NCI-H1417 treated with DMSO at 0.1 percent for 48 hours (cell line): ENCODE measurements around the gene VLDLR.
"Not testable (repeated sequence)": the region's sequence is repeated elsewhere in the genome, so short reads cannot be mapped to it uniquely, and the experiment has no call there.

ENCODE experiments used
- DNase-seq: peaks from one replicate; lab custom pipeline; 2025; lab: John Stamatoyannopoulos, UW

VLDLR gene

DNA sequence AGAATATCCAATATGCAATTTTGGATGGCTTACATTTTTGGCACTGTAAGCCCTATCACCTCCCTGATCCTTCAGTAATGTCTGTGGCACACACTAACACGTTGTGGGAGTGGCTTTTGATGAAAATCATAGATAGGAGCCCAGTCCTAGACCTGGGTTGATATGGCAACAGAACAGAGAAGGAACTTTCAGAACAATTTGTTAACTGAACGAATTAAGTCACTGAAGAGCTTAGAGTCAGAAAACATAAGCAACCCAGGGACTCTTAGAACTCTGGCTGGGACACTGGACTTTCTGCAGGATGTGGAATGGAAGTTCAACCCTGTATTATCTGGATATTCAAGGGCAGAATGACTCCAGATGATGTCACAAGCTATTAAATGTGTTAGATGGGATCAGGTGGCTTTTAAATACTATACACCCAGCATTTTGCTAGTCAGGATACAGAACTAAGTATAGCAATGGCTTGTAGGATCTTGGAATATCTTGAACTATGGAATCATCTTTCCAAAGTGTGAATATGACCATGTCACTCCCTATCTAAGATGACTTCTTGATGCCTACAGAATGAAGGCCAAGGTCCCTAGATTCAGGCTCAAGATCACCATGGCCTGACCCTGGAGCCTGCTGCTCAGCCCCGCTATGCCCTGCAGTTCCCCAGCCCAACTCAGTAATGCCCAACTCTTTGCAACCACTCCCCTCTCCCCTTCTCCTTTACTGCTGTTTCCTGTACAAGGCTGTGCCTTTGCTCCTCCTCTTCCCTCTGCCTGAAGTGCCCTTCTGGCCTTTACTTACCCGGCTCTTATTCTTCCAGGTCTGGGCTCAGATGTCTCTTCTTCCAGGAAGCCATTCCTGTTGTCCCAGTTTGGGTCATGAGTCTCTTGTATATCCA is 42.8 kb downstream of the VLDLR start:
- no peak for DNase-seq

DNA sequence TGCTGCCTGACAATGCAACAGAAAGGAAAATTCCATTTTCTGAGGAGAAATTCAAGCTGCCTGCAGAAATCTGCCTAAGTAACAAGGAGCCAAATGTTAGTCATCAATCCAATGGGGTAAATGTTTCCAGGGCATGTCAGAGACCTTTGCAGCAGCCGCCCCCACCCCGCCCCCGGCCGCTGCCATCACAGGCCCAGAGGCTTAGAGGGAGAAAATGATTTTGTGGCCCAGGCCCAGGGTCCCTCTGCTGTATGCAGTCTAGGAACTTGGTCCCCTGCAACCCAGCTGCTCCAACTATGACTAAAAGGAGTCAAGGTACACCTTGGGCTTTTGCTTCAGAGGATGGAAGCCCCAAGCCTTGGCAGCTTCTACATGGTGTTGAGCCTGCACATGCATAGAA is 45.0 kb downstream of the VLDLR start:
- no peak for DNase-seq

DNA sequence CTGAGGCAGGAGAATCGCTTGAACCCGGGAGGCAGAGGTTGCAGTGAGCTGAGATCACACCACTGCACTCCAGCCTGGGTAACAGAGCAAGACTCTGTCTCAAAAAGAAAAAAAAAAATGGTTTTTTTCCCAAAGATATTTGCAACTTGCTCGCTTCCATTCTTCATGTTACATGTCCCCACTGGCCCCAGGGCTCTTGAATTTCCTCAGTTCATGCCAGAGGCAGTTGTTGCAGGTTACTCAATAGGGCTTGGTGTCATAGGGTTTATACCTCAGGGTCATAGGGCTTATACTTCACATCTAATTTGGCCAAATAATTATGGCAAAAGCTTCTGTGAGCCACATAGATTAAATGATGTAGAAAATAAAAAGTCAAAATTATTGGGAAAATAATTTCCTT is 51.6 kb downstream of the VLDLR start:
- DNase-seq, result no peak

DNA sequence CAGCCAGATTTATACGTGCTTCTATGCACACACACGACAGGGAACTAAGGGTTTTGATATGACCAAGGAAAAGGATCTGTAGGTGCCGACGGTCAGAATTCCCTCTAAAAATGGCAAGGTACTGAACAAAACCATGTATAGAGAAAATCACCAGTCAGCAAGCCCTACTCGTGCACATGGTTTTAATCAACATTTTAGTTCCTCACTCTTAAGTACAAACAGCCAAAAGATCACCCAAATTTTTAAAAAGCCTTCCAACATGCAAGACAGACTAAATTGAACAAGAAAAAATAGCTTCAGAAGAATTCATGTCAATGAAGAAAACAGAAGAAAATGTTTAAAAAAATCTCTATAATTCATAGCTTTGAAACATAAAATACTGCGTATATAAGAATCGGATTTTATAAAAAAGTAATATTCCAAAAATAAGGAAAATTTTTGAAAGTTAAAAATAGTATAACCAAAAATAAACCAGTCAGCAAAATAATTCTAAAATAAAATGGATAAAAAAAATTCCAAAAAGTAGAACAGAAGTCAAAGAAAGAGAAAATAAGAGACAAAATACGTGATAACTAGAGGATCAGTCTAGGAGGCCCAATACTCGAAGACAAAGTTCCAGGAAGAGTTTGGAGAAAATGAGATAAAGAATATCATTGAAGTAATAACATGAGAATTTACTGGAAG is 52.7 kb downstream of the VLDLR start:
- no peak for DNase-seq

DNA sequence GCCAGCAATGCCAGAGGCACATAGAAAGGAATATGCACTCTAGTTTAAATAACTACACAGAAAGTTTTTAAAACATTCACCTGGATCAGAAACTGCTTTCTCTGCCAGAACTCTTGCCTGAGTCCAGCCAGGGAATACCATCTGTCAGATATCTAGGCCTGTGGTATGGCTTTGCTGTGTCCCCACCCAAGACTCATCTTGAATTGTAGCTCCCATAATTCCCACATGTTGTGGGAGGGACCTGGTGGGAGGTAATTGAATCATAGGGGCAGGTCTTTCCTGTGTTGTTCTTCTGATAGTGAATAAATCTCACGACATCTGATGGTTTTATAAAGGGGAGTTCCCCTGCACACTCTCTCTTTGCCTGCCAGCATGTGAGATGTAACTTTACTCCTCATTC is 54.2 kb downstream of the VLDLR start:
- DNase-seq, result no peak

DNA sequence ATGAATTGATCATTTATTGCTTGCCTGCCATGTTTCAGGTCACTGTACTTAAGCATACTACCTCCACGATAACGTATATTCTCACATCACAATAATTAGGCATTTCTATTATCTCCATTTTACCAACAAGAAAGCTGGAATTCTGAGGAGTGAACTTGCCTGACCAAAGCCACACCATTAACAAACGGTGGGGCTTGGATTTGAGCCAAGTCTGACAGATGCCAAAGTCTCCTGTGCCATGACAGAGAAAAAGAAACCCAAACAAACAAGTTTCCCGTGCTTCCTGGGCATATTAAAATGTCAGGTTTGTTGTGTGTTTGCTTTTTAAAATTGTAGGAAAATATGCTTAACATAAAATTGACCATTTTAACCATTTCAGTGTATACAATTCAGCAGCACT is 54.9 kb downstream of the VLDLR start:
- no peak for DNase-seq

DNA sequence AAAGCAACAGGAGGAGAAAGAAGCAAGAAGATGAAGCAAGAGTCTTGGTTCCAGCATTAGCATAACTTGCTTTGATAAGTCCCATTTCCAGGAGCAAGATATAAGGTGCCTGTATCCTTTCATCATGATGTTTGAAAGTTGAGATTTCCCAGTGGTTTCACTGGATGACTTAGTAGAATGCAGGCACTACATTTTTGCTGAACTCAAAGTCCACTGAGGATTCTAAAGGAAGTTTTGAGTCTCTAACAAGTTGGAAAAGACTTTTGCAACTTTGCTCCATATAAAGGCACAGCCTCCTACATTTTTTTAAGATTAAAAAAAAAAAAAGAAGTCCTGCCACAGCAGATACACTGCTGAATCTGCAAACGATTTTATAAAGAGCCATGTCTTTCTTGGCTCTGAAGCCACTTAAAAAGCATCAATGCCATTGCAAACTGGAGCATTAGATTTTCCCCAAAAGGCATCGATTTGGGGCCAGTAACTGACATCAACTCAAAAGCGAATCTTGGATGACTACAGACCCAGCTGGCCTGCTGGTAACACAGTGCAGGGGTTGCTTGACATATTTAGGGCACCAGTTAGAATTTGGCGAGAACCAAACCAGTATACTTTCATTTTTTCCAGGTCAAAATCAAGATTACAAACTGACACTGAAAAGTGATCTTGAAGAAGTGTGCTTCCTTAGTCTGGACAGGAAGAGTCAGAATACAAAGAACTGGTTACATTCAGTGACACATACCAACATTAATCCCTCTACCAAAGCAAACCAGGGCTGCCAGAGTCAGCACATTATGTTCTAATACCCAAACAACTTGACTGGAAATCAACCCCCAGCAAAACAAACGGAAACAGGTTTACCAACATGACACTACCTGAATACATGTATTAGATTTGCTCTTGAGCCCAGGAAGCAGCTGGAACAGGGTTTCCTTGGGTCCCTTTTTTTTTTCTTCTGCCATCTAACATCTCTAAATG is 56.6 kb downstream of the VLDLR start:
- DNase-seq, result no peak

DNA sequence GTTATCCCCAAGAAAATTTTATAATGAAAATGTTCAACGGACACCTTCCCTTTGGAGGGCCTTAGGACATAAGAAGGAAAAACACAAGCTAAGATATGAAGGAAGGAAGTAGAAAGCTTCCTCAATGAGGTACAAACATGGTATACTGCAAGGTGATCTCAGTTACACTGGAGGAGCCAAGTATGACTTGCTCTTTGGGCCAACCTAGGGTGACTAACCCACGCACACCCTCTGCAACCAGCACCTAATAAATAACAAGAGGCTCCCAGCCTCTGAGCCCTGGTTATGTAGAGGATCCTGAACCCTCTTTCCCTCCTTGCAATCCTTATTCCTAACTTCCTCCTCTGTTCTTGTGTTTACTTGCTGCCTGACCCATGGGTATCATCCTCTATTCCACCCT is 57.4 kb downstream of the VLDLR start:
- no peak for DNase-seq

DNA sequence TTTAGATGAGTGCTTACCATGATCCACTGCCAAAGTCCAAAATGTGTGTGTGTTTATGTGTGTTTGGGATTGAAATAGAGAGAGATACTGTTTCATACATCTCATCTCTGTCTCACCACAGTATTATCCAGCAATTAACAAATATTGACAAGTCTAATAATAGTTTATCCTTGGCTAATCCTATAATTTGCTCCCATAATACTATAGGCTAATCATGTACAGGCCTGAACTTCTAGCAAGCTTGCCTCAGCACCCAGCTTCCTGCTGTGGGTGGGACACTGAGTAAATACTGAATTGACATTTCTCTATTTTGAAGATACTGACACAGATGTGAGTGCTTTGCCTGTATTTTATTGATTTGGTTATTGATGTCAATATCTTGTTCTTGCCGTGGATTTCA is 60.4 kb downstream of the VLDLR start:
- DNase-seq, result peak; percentile 22

DNA sequence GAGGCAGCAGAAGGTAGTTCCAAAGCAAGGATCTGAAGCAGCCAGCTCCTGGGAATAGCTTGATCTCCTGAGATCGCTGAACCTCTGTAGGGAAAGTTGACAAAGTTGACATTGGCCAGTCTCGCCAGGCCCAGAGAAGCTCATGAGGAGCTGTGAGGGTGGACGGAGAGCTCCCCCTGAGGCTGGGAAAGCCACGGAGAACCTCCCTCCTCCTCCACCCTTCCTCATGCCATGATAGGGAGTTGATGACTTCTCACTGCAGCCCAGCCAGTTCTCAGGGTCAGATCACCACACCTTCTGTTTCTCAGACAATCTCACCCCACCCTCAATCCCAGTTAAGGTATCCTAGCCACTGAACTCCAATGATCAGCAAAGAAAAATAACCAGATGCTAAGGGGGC is 65.3 kb downstream of the VLDLR start:
- no peak for DNase-seq

DNA sequence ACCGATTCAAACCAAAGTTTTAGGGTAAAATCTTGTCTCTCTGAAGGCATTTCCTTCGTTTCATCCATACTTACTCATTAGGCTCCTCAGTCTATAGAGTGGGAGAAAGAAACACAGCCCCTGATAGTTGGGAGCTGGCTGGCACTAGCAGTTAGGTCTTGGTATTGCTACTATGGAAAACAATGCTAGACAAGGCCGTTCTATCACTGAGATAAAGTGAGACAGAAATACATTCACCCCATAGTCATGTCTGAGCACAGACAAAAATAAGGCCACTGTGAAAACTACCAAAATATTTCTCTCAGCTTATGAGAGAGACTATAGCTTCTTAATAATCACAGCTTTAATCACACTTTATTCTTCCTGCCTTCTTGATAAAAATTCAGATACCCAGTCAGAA is 67.0 kb downstream of the VLDLR start:
- DNase-seq, result no peak

DNA sequence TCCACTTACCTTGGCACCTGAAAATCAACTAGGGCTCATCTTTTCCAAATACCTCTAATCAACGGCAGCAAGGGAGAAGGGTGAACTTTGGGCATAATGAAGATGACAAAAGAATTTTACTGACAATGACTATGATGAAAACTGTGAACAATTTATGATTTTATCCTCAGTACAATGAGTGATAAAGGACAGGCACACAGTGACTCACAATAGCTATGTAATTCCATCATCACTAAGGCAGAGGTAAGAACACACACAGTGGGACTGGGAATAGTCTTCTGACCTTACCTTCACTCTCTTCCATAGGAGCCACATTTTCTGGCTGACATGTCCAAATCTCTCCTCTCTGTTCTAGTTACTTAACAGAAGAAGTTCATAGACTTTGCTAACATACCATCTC is 69.6 kb downstream of the VLDLR start:
- DNase-seq, result no peak

DNA sequence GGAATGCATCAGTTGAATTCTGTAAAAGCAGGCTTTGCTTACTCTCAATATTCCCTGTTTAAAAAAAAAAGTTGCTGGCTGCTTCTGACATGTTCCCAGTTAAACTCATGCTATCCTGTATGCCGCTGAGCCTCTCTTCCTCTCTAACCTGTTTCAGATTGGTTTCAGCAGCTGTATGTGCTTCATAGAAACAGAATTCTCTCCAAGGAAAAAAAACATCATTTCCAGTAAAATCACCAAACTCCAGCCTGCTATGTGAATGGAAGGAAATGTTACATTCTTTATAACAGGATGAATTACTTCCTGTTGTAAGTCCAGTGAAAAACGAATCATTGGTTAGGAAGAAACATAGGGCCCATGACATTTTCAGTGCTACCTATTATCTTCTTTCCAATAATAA is 70.0 kb downstream of the VLDLR start:
- no peak for DNase-seq

DNA sequence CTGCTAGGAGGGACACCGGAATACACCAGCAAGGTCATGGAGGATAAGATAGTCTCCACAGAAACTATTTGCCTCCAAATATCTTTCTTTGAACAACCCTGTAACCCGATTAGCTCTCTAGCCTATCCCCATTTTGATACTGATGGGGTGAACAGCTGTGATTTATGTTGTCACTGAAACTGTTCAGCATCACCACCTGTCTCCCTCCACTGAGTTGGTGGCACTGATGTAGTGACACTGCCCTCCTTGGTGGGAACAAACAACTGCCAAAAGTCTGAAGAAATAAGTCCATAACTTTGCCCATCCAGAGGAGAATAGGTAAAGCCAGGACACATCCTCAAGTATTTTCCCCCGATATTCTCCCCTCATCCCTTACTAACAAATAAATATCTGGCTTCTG is 71.5 kb downstream of the VLDLR start:
- DNase-seq, result no peak

DNA sequence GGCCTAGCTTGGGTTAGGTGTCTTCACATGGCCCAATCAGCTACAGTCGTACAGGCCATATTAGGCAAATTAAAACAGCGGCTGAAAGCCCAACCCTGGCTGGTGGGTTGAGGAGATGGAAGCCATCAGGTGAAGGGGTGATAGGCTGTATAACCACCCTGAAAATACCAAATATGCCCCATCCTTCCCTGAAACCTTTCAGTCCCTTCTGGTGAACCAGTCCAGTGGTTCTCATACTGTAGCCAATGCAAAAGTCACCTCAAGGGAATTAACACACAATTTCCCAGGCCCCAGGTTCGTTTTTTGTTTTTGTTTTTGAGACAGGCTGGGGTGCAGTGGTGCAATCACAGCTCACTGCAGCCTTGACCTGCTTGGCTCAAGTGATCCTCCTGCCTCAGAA is 75.9 kb downstream of the VLDLR start:
- DNase-seq, result no peak

DNA sequence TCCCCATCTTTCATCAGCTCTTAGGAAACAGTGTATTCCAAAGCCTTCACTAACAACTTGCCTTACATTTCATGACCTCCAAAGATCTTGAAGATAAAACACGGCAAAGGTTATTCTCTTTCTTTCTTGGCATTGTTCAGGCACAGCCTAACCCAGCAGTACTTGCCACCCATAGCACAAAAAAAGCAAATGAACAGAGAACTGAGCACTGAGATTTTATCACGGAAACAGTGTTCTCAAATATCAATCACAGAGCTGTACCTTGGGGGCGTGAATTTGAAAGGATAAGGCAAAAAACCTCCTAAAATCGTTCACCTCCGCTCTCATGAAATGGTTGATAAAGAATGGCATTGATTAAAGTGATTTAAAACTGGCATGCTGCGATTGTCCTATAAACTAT is 78.8 kb downstream of the VLDLR start:
- DNase-seq, result no peak

DNA sequence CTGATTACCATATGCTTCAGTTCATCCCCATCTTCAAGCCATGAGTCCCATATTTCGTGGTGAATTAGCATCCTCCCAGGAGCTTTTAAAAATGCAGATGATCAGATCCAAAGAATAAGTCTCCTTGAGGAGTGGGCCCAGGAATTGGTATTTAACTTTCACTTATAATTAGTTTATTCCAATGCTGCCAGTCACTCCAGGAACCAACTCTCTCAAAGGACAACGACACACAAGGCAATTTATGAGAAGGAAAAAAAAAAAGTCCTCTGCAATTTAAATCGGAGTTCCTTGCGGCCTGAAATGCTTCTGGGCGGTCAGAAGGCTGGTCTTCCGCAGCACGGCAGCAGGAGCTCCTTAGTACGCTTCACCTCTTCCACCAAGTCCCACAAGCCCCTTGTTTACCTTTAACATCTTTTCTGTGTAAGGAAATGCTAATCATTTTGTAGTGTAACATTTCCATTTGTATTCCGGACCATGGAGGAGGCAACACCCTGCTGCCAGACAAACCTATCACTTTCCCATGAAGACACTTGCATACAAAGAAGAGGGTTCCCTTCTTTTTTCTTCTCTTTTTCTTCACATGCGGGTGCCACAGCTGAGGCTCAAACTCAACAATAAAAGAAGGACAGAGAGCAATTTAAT is 79.4 kb downstream of the VLDLR start:
- no peak for DNase-seq

DNA sequence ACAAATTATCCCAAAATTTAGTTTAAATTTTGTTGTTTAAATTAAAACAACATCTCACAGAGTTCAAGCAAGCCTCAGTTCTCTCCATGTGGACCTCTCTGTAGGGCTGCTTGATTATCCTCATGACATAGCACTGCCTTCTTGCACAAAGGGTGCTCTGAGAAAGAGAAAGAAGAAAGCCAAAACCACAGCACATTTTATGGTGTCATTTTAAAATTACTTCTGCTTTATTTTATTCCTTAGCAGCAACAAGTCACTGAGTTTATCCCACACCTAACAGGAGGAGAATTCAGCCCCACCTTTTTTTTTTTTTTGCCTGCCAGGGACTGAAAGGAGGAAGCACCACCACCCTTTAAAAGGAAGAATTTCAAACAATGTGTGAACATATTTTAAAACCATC is 82.9 kb downstream of the VLDLR start:
- no peak for DNase-seq

DNA sequence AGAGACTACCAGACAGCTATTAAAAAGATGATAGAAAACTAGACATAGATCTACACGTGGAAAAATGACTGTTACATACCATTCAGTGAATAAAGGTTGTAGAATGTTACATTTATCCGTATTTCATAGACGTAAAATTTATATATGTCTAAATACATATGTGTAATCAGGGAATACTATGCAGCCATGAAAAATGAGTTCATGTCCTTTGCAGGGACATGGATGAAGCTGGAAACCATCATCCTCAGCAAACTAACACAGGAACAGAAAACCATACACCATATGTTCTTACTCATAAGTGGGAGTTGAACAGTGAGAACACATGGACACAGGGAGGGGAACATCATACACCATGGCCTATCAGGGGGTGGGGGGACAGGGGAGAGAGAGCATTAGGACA is 85.7 kb downstream of the VLDLR start:
- not testable (repeated sequence) for DNase-seq
